ENCODE measurements around the gene PPP4C. TPM values are rescaled to one million over a fixed set of nuclear protein-coding genes. Genes with fewer than 3 reads are reported as not detected.
"Not testable (repeated sequence)": the region's sequence is repeated elsewhere in the genome, so short reads cannot be mapped to it uniquely, and the experiment has no call there.

PPP4C gene
- total RNA-seq, 2 experiments from 2014 or later, result 125 to 137 TPM

DNA sequence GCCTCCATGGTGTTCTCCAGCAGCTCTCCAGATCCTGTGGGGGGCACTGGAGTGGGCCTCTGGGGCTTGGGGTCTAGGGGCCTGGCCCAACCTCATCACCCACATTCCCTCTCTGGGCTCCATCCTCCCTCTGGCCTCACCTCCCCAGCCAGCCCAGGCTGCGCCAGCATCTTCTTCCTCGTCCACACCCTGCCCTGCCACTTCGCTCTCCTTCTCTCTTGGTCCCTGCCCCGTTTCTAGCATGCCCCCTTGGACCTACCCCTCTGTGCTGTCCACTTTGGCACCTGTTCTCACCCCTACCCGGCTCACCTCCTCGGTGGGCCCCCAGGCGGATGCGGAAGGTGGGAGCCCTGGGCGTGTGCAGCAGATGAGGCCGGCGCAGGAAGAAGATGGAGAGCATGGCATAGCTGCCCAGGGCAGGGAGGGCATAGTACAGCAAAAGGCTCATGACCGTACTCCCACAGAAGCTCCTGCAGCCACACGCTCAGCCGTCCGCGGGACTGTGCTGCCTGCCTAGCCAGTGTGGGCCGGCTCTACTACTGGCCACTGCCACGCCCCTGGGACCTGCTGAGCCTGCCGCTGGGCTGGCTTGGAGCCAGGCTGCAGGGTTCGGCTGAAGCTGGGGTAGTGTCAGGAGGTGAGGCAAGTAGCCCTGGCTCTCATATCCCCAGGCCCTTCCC, 37.4 kb downstream of the PPP4C start, which contains the start of gene GDPD3:
TSS of gene GDPD3 (minus strand) at position 507 of the 680 bp plus-strand sequence. CDS start at position 448, 59 bp downstream.
- CTCF ChIA-PET, result interaction anchor here (0.5 to 2.0 kb wide), 14 partner anchors 8 to 496 kb away, joined by 3 to 8 read pairs (median 4); partner anchors contain the start of gene TBX6
- POLR2A ChIA-PET, result interaction anchor here (0.8 kb wide), 1 partner anchor 69 kb away, joined by 5 read pairs; no protein-coding TSS in a partner anchor

- ChIA-PET POLR2A (no interaction called here), CTCF (interaction anchor here (0.5 to 2.0 kb wide), 5 partner anchors 15 to 292 kb away, joined by 3 to 8 read pairs (median 3); partner anchors contain the start of gene TBX6)
Observed at GRCh38 chr16:30113711-30114333, 38.0 kb downstream of the PPP4C start.

GRCh38 chr16:30114411-30114810, 38.6 kb downstream of the PPP4C start:
- POLR2A ChIA-PET, result interaction anchor here (0.7 kb wide), 1 partner anchor 69 kb away, joined by 3 read pairs; the partner anchor contains the start of gene CORO1A

DNA sequence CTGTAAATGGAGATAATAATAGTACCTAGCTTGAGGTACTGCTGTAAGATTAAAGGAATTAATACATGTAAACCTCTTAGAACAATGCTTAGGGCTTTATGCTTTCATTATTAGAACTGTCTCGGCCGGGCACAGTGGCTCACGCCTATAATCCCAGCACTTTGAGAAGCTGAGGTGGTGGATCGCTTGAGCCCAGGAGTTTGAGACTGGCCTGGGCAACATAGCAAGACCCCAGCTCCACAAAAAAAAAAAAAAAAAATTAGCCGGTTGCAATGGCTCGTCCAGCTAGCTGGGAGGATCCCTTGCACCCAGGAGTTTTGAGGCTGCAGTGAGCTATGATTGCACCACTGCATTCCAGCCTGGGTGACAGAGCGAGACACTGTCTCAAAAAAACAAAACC, 39.0 kb downstream of the PPP4C start:
- POLR2A ChIA-PET, result interaction anchor here (0.7 kb wide), 1 partner anchor 69 kb away, joined by 3 read pairs; the partner anchor contains the start of gene CORO1A
- CTCF ChIA-PET, result interaction anchor here (0.7 to 1.6 kb wide), 2 partner anchors 18 to 69 kb away, joined by 3 read pairs; partner anchors contain the start of gene CORO1A

More at GRCh38 chr16:30114411-30114810, 38.6 kb downstream of the PPP4C start:
- CTCF ChIA-PET, result interaction anchor here (1.6 kb wide), 1 partner anchor 69 kb away, joined by 3 read pairs; the partner anchor contains the start of gene CORO1A

GRCh38 chr16:30115238-30115637, 39.4 kb downstream of the PPP4C start:
- POLR2A ChIA-PET, result interaction anchor here (0.7 kb wide), 1 partner anchor 68 kb away, joined by 3 read pairs; the partner anchor contains the start of gene CORO1A

DNA sequence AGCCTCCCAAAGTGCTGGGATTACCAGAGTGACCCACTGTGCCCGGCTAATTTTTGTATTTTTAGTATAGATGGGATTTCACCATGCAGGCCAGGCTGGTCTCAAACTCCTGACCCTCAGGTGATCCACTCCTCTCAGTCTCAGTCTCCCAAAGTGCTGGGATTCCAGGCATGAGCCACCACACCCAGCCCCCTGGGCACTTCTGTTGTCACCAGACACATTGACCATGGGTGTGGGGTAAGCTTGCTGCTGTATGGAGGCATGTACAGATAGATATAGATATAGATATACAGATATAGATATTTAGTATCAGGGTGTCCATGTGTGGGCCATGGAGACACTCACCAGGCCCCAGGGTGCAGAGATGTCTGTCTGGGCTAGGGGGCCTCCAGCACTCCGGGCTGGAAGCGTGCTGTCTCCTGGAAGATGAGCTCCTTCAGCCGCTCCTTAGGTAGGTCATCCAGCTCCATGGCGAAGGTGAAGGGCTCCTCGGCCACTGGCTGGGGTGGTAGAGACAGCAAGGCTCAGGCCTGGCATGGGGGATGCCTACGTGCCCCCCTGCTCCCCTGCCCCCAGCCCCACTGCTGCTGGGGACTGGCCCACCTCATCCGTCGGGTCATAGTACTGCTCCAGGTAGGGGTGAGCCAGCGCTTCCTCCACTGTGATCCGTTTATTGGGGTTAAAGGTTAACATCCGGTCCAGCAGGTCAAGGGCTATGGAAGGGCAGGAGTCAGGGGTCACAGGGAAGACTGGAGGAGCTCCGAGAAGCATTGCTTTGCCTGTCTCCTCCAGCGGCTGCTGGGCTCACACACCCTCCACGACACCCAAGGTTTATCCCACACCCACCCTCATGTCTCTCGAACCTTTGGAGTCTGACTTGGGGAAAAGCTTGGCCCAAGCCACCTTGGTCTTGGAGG, 40.8 kb downstream of the PPP4C start:
- POLR2A ChIA-PET, result no interaction called here
- CTCF ChIA-PET, result interaction anchor here (1.4 to 2.4 kb wide), 2 partner anchors 25 to 27 kb away, joined by 5 to 6 read pairs; partner anchors contain the start of gene TBX6

More at GRCh38 chr16:30115238-30115637, 39.4 kb downstream of the PPP4C start:
- CTCF ChIA-PET, result interaction anchor here (0.7 to 1.6 kb wide), 2 partner anchors 17 to 68 kb away, joined by 3 read pairs; partner anchors contain the start of gene CORO1A

GRCh38 chr16:30117768-30118167, 42.0 kb downstream of the PPP4C start:
- POLR2A ChIA-PET, result interaction anchor here (0.5 kb wide), 1 partner anchor 64 kb away, joined by 3 read pairs; no protein-coding TSS in a partner anchor
- CTCF ChIA-PET, result interaction anchor here (1.4 to 2.4 kb wide), 2 partner anchors 25 to 26 kb away, joined by 5 to 6 read pairs; partner anchors contain the start of gene TBX6

DNA sequence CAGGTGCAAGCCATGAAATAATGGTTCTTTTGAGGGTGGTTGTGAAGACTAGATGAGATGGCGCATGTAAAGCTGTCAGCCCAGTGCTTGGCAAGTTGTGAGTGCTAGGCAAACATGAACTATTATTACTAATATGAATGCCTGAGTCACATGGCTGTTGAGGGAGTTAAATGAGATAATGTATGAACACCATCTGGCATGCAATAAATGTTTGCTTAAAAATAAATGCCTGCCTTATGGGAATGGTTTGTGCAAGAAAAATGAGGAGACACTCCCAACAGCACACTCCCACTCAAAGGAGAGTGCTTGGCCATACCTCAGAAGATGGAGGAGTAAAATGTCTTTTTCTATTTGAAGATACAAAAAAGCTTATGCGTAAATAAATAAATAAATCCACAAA, 43.6 kb downstream of the PPP4C start:
- ChIA-PET POLR2A (interaction anchor here (0.6 kb wide), 2 partner anchors 27 to 311 kb away, joined by 3 read pairs; partner anchors contain the start of gene DCTPP1), CTCF (interaction anchor here (1.5 kb wide), 1 partner anchor 66 kb away, joined by 3 read pairs; no protein-coding TSS in a partner anchor)

DNA sequence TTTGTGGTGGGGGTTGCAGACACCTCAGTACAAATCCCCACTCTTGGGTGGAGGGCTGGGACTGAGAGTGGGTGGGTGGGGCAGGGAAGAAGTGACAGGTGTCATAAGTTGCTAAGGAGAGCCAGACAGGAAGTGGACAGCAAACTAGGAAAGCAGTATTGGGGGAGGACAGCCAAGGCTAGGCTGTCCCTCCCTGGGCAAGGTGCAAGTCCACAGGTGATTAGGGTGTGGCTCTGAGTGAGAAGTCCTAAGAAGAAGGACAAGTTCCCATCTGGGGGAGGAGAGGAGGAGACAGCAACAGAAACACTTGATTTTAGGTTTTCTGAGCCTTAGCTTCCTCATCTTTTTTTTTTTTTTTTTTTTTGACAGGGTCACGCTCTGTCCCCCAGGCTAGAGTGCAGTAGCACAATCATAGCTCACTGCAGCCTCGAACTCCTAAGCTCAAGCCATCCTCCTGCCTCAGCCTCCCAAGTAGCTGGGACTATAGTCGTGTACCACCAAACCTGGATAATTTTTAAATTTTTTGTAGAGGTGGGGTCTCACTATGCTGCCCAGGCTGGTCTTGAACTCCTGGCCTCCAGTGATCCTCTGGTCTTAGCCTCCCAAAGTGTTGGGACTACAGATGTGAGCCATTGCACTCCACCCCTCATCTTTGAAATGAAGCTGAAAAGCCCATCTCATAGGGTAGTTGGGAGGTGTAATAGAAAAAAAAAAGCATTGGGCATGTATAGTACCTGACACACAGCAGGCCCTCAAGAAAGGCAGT, 44.7 kb downstream of the PPP4C start:
- ChIA-PET POLR2A (no interaction called here), CTCF (interaction anchor here (1.0 to 1.5 kb wide), 3 partner anchors 7 to 65 kb away, joined by 3 to 6 read pairs (median 4); partner anchors contain the start of gene GDPD3)

DNA sequence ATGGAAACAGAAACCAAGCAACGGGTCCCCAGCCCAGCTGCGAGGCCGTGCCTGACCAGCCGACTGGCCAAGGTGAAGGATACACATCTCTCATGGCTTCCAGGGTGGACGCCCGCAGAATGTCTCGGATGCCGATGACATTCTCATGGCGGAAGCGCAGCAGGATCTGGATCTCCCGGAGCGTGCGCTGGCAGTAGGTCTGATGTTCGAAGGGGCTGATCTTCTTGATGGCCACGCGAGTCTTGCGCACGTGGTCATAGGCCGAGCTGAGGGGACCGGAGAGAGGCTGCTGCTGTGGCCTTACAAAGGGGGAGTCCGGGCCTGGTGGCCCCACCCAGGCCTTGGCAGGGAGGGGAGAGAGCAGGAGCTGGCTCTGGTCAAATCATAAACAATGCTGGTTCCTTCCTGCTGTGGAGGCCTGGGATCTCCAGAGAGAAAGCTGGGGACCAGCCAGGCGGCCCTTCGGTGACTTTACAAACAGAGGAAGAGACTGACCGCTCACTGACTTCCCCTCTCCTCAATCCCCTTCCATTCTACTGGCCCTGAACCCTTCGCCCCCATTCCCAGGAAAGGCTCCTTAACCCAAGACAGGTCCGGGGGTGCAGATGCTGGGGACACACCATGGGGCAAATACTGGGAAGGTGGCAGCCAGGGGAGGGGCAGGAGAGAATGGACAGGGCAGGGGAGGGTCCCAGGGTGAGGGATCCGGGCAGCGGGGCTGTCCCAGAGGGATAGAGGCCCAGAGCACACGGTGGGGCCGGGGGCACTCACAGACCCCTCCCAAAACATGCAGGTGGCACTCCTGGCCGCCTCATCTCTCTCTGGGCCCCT, 46.2 kb downstream of the PPP4C start:
- CTCF ChIA-PET, result interaction anchor here (1.5 kb wide), 1 partner anchor 9 kb away, joined by 4 read pairs; the partner anchor contains the start of gene GDPD3
- POLR2A ChIA-PET, result no interaction called here

GRCh38 chr16:30122604-30123160, 46.9 kb downstream of the PPP4C start:
- POLR2A ChIA-PET, result interaction anchor here (1.0 kb wide), 1 partner anchor 61 kb away, joined by 3 read pairs; the partner anchor contains the start of gene CORO1A
- CTCF ChIA-PET, result interaction anchor here (1.0 to 1.5 kb wide), 3 partner anchors 29 to 65 kb away, joined by 3 to 6 read pairs (median 4); no protein-coding TSS in a partner anchor

DNA sequence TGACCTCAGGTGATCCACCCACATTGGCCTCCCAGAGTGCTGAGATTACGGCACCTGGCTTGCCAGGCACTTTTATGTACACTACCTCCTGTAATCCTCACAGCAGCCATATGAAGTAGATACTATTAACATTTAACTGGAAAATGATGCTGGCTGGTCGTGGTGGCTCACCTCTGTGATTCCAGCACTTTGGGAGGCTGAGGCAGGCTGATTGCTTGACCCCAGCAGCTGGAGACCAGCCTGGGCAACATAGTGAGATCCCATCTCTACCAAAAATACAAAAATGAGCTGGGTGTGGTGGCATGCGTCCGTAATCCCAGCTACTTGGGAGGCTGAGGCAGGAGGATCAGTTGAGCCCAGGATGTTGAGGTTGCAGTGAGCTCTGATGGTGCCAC, 49.2 kb downstream of the PPP4C start:
- ChIA-PET POLR2A (interaction anchor here (0.9 kb wide), 1 partner anchor 32 kb away, joined by 3 read pairs; no protein-coding TSS in a partner anchor), CTCF (no interaction called here)

- CTCF ChIA-PET, result interaction anchor here (1.1 kb wide), 1 partner anchor 33 kb away, joined by 4 read pairs; no protein-coding TSS in a partner anchor
- POLR2A ChIA-PET, result not testable (repeated sequence)
Observed at GRCh38 chr16:30125690-30126089, 49.9 kb downstream of the PPP4C start.

GRCh38 chr16:30127993-30128392, 52.2 kb downstream of the PPP4C start:
- POLR2A ChIA-PET, result no interaction called here
- CTCF ChIA-PET, result no interaction called here

DNA sequence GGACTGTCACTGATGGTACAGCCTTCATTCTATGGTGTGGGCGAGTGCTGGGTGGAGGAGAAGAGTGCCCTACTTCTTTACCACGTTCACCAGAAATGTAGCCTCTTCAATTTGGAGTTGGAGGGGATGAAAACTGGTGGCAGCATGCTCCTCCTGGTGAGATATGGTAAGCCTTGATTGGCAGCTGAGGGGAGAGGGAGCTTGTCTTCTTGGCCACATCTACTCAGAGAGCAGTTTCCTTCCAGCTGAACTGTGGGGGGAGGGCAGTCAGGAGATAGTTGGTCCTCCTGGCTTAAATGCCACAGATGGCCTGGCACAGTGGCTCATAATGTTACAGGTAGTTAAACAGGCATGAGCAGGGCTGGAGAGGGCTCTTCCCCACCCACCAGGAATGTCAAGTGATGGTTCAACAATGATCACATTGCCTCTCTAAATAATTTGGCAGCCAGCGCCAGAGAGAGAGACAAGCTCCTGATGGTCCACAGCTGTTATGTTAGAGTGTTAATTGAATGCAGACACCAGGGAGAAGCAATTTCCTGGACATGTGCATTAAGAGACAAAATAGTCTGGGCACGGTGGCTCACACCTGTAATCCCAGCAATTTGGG, 56.2 kb downstream of the PPP4C start:
- POLR2A ChIA-PET, result interaction anchor here (0.6 kb wide), 1 partner anchor 468 kb away, joined by 3 read pairs; no protein-coding TSS in a partner anchor

DNA sequence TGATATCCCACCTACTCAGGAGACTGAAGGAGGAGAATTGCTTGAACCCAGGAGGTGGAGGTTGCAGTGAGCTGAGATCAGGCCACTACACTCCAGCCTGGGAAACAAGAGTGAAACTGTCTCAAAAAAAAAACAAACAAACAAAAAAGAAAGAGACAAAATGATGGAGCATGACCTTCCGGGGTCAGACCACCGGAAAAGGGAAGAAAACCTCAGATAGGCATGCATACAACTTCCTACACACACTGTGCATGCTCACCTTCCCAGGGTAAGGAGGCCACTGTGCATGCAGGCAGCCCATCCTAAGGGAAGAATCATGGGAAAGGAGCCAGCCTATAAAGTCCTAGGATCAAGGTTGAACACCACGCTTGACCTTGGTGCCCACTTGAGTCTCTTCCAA, 56.8 kb downstream of the PPP4C start:
- ChIA-PET POLR2A (no interaction called here), CTCF (interaction anchor here (0.6 kb wide), 1 partner anchor 17 kb away, joined by 3 read pairs; no protein-coding TSS in a partner anchor)

More for the DNA sequence above, 56.2 kb downstream of the PPP4C start:
- CTCF ChIA-PET, result no interaction called here

Data from activated CD8-positive, alpha-beta memory T cell treated with anti-CD3 and anti-CD28 coated beads for 36 hours (primary cell).